Mesenchymal stem cell (in vitro differentiated cells and primary cell): Measurements from ENCODE around the gene PSME4.
"Not testable (repeated sequence)": the region's sequence is repeated elsewhere in the genome, so short reads cannot be mapped to it uniquely, and the experiment has no call there.

Experiments used
- DNase-seq: peaks from one replicate; pipeline ENCODE4 v3.0.0-alpha.2; 2013
- H2AFZ ChIP-seq: one replicate; pipeline ENCODE4 v1.6.1; 2013; ENCODE audit warnings: low read depth, mild to moderate bottlenecking, control low read depth, inconsistent platforms, low read length, moderate library complexity
- H2AK5ac ChIP-seq: 2 replicates; pipeline ENCODE4 v1.6.1; 2013; ENCODE audit warnings: low read length, moderate library complexity, mild to moderate bottlenecking, inconsistent platforms; ENCODE audit not compliant: severe bottlenecking
- H2BK120ac ChIP-seq: one replicate; pipeline ENCODE4 v1.6.1; 2013; ENCODE audit warnings: low read depth, mild to moderate bottlenecking, inconsistent platforms, low read length, moderate library complexity
- H2BK12ac ChIP-seq, 2 experiments: one replicate each; pipeline ENCODE4 v1.6.1; 2013; ENCODE audit warnings: inconsistent platforms in 2 of 2, low read length in 2 of 2, mild to moderate bottlenecking in 2 of 2, moderate library complexity in 2 of 2, control low read depth in 1 of 2
- H2BK15ac ChIP-seq: one replicate; pipeline ENCODE4 v1.6.1; 2013; ENCODE audit warnings: mild to moderate bottlenecking, low read depth, inconsistent platforms; ENCODE audit not compliant: poor library complexity, severe bottlenecking
- H2BK5ac ChIP-seq: 2 replicates; pipeline ENCODE4 v1.6.1; 2013; ENCODE audit warnings: low read depth, mild to moderate bottlenecking, low read length, control low read depth, inconsistent platforms; ENCODE audit not compliant: poor library complexity, severe bottlenecking
- H3K14ac ChIP-seq, 2 experiments: one replicate each; pipeline ENCODE4 v1.6.1; 2013; ENCODE audit warnings: inconsistent platforms in 2 of 2, low read length in 2 of 2, control low read depth in 1 of 2, mild to moderate bottlenecking in 1 of 2, moderate library complexity in 1 of 2
- H3K18ac ChIP-seq, 2 experiments: one replicate each; pipeline ENCODE4 v1.6.1; 2013; ENCODE audit warnings: inconsistent platforms in 2 of 2, low read length in 2 of 2, control low read depth in 1 of 2, low read depth in 1 of 2, mild to moderate bottlenecking in 1 of 2
- H3K23ac ChIP-seq, 2 experiments: one replicate each; pipeline ENCODE4 v1.6.1; 2013; ENCODE audit warnings: inconsistent platforms in 2 of 2, low read length in 2 of 2, mild to moderate bottlenecking in 2 of 2, moderate library complexity in 2 of 2, control low read depth in 1 of 2
- H3K27ac ChIP-seq: 2 replicates; pipeline ENCODE4 v1.5.1; 2013; ENCODE audit warnings: mild to moderate bottlenecking, moderate library complexity, low read length, control low read depth, inconsistent platforms; ENCODE audit not compliant: poor library complexity, severe bottlenecking
- H3K27me3 ChIP-seq, 2 experiments: 2 replicates each; pipeline versions ENCODE4 v1.6.1 to v1.7.0; 2013; ENCODE audit warnings: low read length in 2 of 2, mild to moderate bottlenecking in 2 of 2, moderate library complexity in 2 of 2, control low read depth in 1 of 2, inconsistent platforms in 1 of 2; ENCODE audit not compliant: control insufficient read depth in 1 of 2, insufficient read depth in 1 of 2
- H3K36me3 ChIP-seq, 2 experiments: 2 replicates each; pipeline versions ENCODE4 v1.6.1 to v1.7.0; 2013; ENCODE audit warnings: low read length in 2 of 2, control low read depth in 1 of 2, inconsistent platforms in 1 of 2, low read depth in 1 of 2, mild to moderate bottlenecking in 1 of 2; ENCODE audit not compliant: insufficient read depth in 2 of 2, control insufficient read depth in 1 of 2
- H3K4ac ChIP-seq, 2 experiments: one replicate each; pipeline ENCODE4 v1.6.1; 2013; ENCODE audit warnings: inconsistent platforms in 2 of 2, low read length in 2 of 2, mild to moderate bottlenecking in 2 of 2, moderate library complexity in 2 of 2, control low read depth in 1 of 2, low read depth in 1 of 2
- H3K4me1 ChIP-seq: 2 replicates; pipeline ENCODE4 v1.6.1; 2013; ENCODE audit warnings: low read depth, low read length, control low read depth; ENCODE audit not compliant: control insufficient read depth, insufficient read depth
- H3K4me2 ChIP-seq: 2 replicates; pipeline ENCODE4 v1.6.1; 2013; ENCODE audit warnings: low read length, mild to moderate bottlenecking, inconsistent platforms; ENCODE audit not compliant: poor library complexity, severe bottlenecking
- H3K4me3 ChIP-seq, 2 experiments: 2 replicates each; pipeline versions ENCODE4 v1.5.1 to v1.7.0; 2013; ENCODE audit warnings: low read length in 2 of 2, mild to moderate bottlenecking in 2 of 2, control low read depth in 1 of 2, low read depth in 1 of 2; ENCODE audit not compliant: insufficient read depth in 1 of 2
- H3K79me1 ChIP-seq: replicated peaks from 2 replicates; pipeline ENCODE4 v1.6.1; 2013; ENCODE audit warnings: mild to moderate bottlenecking, control low read depth, low read length, inconsistent platforms; ENCODE audit not compliant: poor library complexity, severe bottlenecking
- H3K9ac ChIP-seq: 2 replicates; pipeline ENCODE4 v1.7.0; 2013; ENCODE audit warnings: mild to moderate bottlenecking, low read length, moderate library complexity
- H3K9me3 ChIP-seq: 2 replicates; pipeline ENCODE4 v1.7.0; 2013; ENCODE audit warnings: mild to moderate bottlenecking, low read length; ENCODE audit not compliant: control insufficient read depth
- H4K8ac ChIP-seq: one replicate; pipeline ENCODE4 v1.6.1; 2013; ENCODE audit warnings: inconsistent platforms, mild to moderate bottlenecking, low read length, moderate library complexity
- H4K91ac ChIP-seq: one replicate; pipeline ENCODE4 v1.6.1; 2013; ENCODE audit warnings: mild to moderate bottlenecking, low read length, inconsistent platforms
- WGBS: methylation state at CpG from one replicate; pipeline ENCODE4 v1.1.7; 2013; ENCODE audit warnings: mixed read lengths; 5-methylcytosine and 5-hydroxymethylcytosine counted together

PSME4 gene

GRCh38 chr2:53829980-53830290, 140.9 kb downstream of the PSME4 start:
- H3K18ac ChIP-seq, H3K4me1 ChIP-seq, H2AFZ ChIP-seq, H2BK5ac ChIP-seq, H2BK15ac ChIP-seq, H3K4me2 ChIP-seq, H3K27me3 ChIP-seq, H4K8ac ChIP-seq, H3K9ac ChIP-seq, H2BK120ac ChIP-seq, H2BK12ac ChIP-seq, H2AK5ac ChIP-seq, H3K79me1 ChIP-seq, H3K14ac ChIP-seq, H3K36me3 ChIP-seq, H3K23ac ChIP-seq, H3K4ac ChIP-seq, H3K27ac ChIP-seq, DNase-seq, H4K91ac ChIP-seq, H3K4me3 ChIP-seq, H3K9me3 ChIP-seq: not testable (repeated sequence)
- 96% methylated on average over 4 of the region's 4 CpGs for WGBS

GRCh38 chr2:53829273-53829979, 141.4 kb downstream of the PSME4 start:
- Histone ChIP-seq H3K4me1 (no peaks in the 10 kb centered on the region), H3K4me2 (no peak overlapping the region), H2AFZ (no peak overlapping the region), H2BK120ac (no peak overlapping the region), H2BK5ac (no peak overlapping the region), H3K4me3 (no peak overlapping the region), H3K9me3 (peaks cover 3% of the 10 kb centered on the region), H3K14ac (no peak overlapping the region), H3K18ac (no peak overlapping the region), H3K36me3 (peaks cover 0 to 4% of the 10 kb centered on the region in 2 experiments), H3K27ac (no peak overlapping the region), H2BK12ac (no peak overlapping the region), H3K9ac (no peak overlapping the region), H2BK15ac (no peak overlapping the region), H3K23ac (no peak overlapping the region), H3K79me1 (no peaks in the 10 kb centered on the region), H3K4ac (no peak overlapping the region), H4K8ac (peak overlapping the region; percentile 64), H2AK5ac (no peak overlapping the region), H3K27me3 (no peaks in the 10 kb centered on the region), H4K91ac (no peak overlapping the region)
- no peak for DNase-seq
- 82% methylated on average over 11 of the region's 11 CpGs for WGBS

- 100% methylated on average over 2 of the region's 4 CpGs for WGBS
- Histone ChIP-seq H2BK12ac (no peak overlapping the region), H3K23ac (no peak overlapping the region), H3K4me2 (no peak overlapping the region), H3K18ac (no peak overlapping the region), H2BK5ac (no peak overlapping the region), H3K4ac (no peak overlapping the region), H3K9me3 (peaks cover 3% of the 10 kb centered on the region), H2BK15ac (no peak overlapping the region), H3K14ac (no peak overlapping the region), H4K8ac (no peak overlapping the region), H3K27me3 (no peaks in the 10 kb centered on the region), H3K79me1 (no peaks in the 10 kb centered on the region), H2AFZ (no peak overlapping the region), H2BK120ac (no peak overlapping the region), H3K4me3 (no peak overlapping the region), H2AK5ac (no peak overlapping the region), H3K4me1 (no peaks in the 10 kb centered on the region), H3K27ac (no peak overlapping the region), H3K36me3 (peaks cover 0 to 4% of the 10 kb centered on the region in 2 experiments), H3K9ac (no peak overlapping the region), H4K91ac (no peak overlapping the region)
- no peak for DNase-seq
Observed at GRCh38 chr2:53828331-53828730, 142.5 kb downstream of the PSME4 start.

GRCh38 chr2:53827398-53828175, 143.2 kb downstream of the PSME4 start:
- Histone ChIP-seq H3K4me3 (no peak overlapping the region), H3K4me1 (no peaks in the 10 kb centered on the region), H2AFZ (no peak overlapping the region), H3K79me1 (no peaks in the 10 kb centered on the region), H3K36me3 (peaks cover 0 to 10% of the 10 kb centered on the region in 2 experiments), H3K23ac (no peak overlapping the region), H3K4me2 (no peak overlapping the region), H3K9me3 (peaks cover 3% of the 10 kb centered on the region), H2BK5ac (no peak overlapping the region), H4K91ac (no peak overlapping the region), H3K27me3 (no peaks in the 10 kb centered on the region), H3K14ac (no peak overlapping the region), H2BK12ac (no peak overlapping the region), H4K8ac (no peak overlapping the region), H2AK5ac (no peak overlapping the region), H3K9ac (no peak overlapping the region), H3K4ac (no peak overlapping the region), H3K27ac (no peak overlapping the region), H3K18ac (no peak overlapping the region), H2BK120ac (no peak overlapping the region), H2BK15ac (no peak overlapping the region)
- 99% methylated on average over 3 of the region's 3 CpGs for WGBS
- no peak for DNase-seq
